OCI-LY7 (cell line): ENCODE data around the gene SMPDL3B. TPM values are rescaled to one million over a fixed set of nuclear protein-coding genes. Genes with fewer than 3 reads are reported as not detected.

Experiments
- BruUV-seq: library from RNA; stranded (reverse); fragments of 400-500 nt; replicated peaks from 2 replicates; lab custom pipeline; 2021; lab: Mats Ljungman, UMichigan
- CTCF ChIA-PET: fragments of 300-600 bp; sonication (Branson Sonifier 250); formaldehyde crosslinking; loops from one replicate; lab custom pipeline; 2022; ENCODE audit warnings: antibody characterized with exemption; ENCODE audit not compliant: unreplicated experiment; lab: Charles Lee
- POLR2A ChIA-PET: fragments of 300-600 bp; sonication (Branson Sonifier 250); formaldehyde crosslinking; loops from one replicate; lab custom pipeline; 2022; ENCODE audit warnings: antibody characterized with exemption; lab: Charles Lee
- DNase-seq: peaks from one replicate; pipeline ENCODE4 v3.0.0-alpha.2; 2015; ENCODE audit warnings: low spot score
- H2AFZ ChIP-seq: fragments of 200-600 bp; sonication (generic), shearing (Covaris generic); 2 replicates; pipeline ENCODE4 v1.6.1; 2014; ENCODE audit warnings: mild to moderate bottlenecking, antibody characterized with exemption, low read length, moderate library complexity
- H3K27ac ChIP-seq: fragments of 200-600 bp; sonication (generic); 2 replicates; pipeline ENCODE4 v1.5.1; 2014; ENCODE audit warnings: mixed run types, low read depth, mild to moderate bottlenecking, moderate library complexity, low read length, inconsistent platforms; ENCODE audit not compliant: poor library complexity, severe bottlenecking
- H3K36me3 ChIP-seq: fragments of 200-600 bp; sonication (generic); 2 replicates; pipeline ENCODE4 v1.6.1; 2014; ENCODE audit warnings: mild to moderate bottlenecking, antibody characterized with exemption, low read length, moderate library complexity, mixed read lengths; ENCODE audit not compliant: insufficient read depth
- H3K4me1 ChIP-seq: fragments of 200-600 bp; sonication (generic); 2 replicates; pipeline ENCODE4 v1.5.1; 2014; ENCODE audit warnings: mild to moderate bottlenecking, low read length; ENCODE audit not compliant: insufficient read depth, poor library complexity, severe bottlenecking
- H3K4me2 ChIP-seq: fragments of 200-600 bp; sonication (generic); 2 replicates; pipeline ENCODE4 v1.6.1; 2014; ENCODE audit warnings: mild to moderate bottlenecking, low read length
- H3K4me3 ChIP-seq: fragments of 200-600 bp; sonication (generic); 2 replicates; pipeline ENCODE4 v1.5.1; 2014; ENCODE audit warnings: mild to moderate bottlenecking, low read depth, low read length; ENCODE audit not compliant: poor library complexity, severe bottlenecking
- H3K79me2 ChIP-seq: fragments of 200-600 bp; sonication (generic); 2 replicates; pipeline ENCODE4 v1.6.1; 2016; ENCODE audit warnings: low read depth, mild to moderate bottlenecking, low read length, moderate library complexity, mixed read lengths; ENCODE audit not compliant: insufficient read depth
- H3K9me2 ChIP-seq: fragments of 200-600 bp; sonication (generic); 2 replicates; pipeline ENCODE4 v1.6.1; 2016; ENCODE audit warnings: mild to moderate bottlenecking, low read length, mixed read lengths; ENCODE audit not compliant: insufficient read depth
- H3K9me3 ChIP-seq: fragments of 200-600 bp; sonication (generic); 2 replicates; pipeline ENCODE4 v1.6.1; 2014; ENCODE audit warnings: mild to moderate bottlenecking, mixed run types, low read length, mixed read lengths
- H4K20me1 ChIP-seq: fragments of 200-600 bp; sonication (generic); 2 replicates; pipeline ENCODE4 v1.6.1; 2014; ENCODE audit warnings: mild to moderate bottlenecking, antibody characterized with exemption, low read length, moderate library complexity, mixed read lengths; ENCODE audit not compliant: insufficient read depth
- EZH2phosphoT487 ChIP-seq: fragments of 200-600 bp; sonication (generic); IDR thresholded peaks from 2 replicates; pipeline ENCODE4 v1.6.1; 2018; ENCODE audit warnings: low read depth, borderline replicate concordance, mild to moderate bottlenecking, mixed run types, antibody characterized with exemption, low read length, moderate library complexity, mixed read lengths
- intact Hi-C: fragments of 100-400 bp; cut with micrococcal nuclease; formaldehyde crosslinking; loops from one replicate; pipeline ENCODE4 v1.10.0; 2022; ENCODE audit not compliant: unreplicated experiment
- total RNA-seq, 2 experiments: library from RNA; depleted of rRNA in 1 of 2; stranded (reverse); fragments of >200 nt in 1 of 2; shearing (Covaris generic) in 1 of 2; gene quantifications; 2 replicates each; pipeline ENCODE4 v1.2.3, GENCODE V29; 2014 to 2022
- TF ChIP-seq, protein P1 (sequence below): fragments of 200-600 bp; sonication (generic); conservative IDR thresholded peaks from 2 replicates; pipeline ENCODE4 v1.5.1; 2014; ENCODE audit warnings: mild to moderate bottlenecking, antibody characterized with exemption, low read length, moderate library complexity, mixed read lengths

SMPDL3B gene
- total RNA-seq, 2 experiments from 2014 or later: 0.19 TPM; not detected in 1

DNA sequence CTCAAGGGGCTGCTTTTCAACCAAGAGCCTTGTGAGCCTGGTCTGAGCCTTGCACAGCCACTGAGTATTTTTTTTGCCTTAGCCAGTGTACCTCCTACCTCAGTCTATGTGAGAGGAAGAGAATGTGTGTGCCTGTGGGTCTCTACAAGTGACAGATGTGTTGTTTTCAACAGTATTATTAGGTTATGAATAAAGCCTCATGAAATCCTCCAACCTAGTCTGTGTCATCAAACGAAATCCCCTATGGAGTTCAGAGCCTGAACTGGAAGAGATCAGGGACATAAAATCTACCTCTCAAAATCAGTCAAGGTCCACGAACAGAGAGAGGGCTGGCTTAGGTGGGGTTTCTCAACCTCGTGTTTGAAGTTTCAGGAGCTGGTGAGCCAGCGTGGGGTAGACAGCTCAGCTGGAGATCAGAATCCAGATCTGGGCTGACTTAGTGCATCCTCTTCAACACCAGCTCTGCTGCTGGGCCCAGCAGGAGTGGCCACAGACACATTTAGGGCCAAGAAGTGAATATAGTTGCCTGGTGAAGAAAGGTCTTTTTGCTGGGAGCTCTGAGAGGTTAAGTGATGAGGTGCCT is 33.2 kb downstream of the SMPDL3B start:
- POLR2A ChIA-PET: no interaction called here
- no peak overlapping the region for H3K27ac ChIP-seq
- no peak overlapping the region for H2AFZ ChIP-seq
- H3K9me3 ChIP-seq: no peaks in the 10 kb centered on the region
- DNase-seq: no peak
- intact Hi-C loops: no loop called here
- no peaks in the 10 kb centered on the region for H4K20me1 ChIP-seq
- TF ChIP-seq EZH2phosphoT487: no peak
- TF ChIP-seq, protein P1, sequence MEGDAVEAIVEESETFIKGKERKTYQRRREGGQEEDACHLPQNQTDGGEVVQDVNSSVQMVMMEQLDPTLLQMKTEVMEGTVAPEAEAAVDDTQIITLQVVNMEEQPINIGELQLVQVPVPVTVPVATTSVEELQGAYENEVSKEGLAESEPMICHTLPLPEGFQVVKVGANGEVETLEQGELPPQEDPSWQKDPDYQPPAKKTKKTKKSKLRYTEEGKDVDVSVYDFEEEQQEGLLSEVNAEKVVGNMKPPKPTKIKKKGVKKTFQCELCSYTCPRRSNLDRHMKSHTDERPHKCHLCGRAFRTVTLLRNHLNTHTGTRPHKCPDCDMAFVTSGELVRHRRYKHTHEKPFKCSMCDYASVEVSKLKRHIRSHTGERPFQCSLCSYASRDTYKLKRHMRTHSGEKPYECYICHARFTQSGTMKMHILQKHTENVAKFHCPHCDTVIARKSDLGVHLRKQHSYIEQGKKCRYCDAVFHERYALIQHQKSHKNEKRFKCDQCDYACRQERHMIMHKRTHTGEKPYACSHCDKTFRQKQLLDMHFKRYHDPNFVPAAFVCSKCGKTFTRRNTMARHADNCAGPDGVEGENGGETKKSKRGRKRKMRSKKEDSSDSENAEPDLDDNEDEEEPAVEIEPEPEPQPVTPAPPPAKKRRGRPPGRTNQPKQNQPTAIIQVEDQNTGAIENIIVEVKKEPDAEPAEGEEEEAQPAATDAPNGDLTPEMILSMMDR: no peak
- BruUV-seq: no TSS peak
- CTCF ChIA-PET: no interaction called here
- no peaks in the 10 kb centered on the region for H3K4me1 ChIP-seq
- H3K79me2 ChIP-seq: no peaks in the 10 kb centered on the region
- no peak overlapping the region for H3K4me2 ChIP-seq
- H3K36me3 ChIP-seq: peaks cover 36% of the 10 kb centered on the region; the same call in 1 of the 2 replicates
- no peaks in the 10 kb centered on the region for H3K9me2 ChIP-seq
- no peak overlapping the region for H3K4me3 ChIP-seq

DNA sequence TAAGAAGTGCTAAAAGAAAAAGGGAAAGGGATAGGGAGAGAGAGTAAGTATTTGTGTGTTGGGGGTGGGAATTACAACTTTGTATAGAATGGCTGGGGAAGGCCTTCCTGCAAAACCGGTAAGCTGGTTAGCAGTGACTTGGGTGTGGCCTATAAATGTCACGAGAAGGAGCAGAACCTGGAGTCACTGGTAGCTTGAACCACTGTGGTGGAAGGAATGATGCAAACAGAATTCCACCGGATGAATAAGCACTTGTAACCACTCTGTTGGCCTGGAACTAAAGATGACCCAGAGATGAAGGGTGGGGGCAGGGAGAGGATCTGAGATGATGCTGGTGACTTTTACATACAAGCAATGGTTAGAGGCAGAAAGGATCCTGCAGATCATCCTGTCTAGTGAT is 33.9 kb downstream of the SMPDL3B start:
- no peak overlapping the region for H3K4me3 ChIP-seq
- no peaks in the 10 kb centered on the region for H3K9me2 ChIP-seq
- H3K27ac ChIP-seq: no peak overlapping the region
- no peak overlapping the region for H3K4me2 ChIP-seq
- ChIA-PET POLR2A (no interaction called here), CTCF (no interaction called here)
- no peak for DNase-seq
- intact Hi-C loops: no loop called here
- no peaks in the 10 kb centered on the region for H4K20me1 ChIP-seq
- TF ChIP-seq, protein P1: no peak
- TF ChIP-seq EZH2phosphoT487: no peak
- H3K79me2 ChIP-seq: no peaks in the 10 kb centered on the region
- no peaks in the 10 kb centered on the region for H3K4me1 ChIP-seq
- H2AFZ ChIP-seq: no peak overlapping the region
- no peaks in the 10 kb centered on the region for H3K9me3 ChIP-seq
- H3K36me3 ChIP-seq: peaks cover 44% of the 10 kb centered on the region
- BruUV-seq: no TSS peak

DNA sequence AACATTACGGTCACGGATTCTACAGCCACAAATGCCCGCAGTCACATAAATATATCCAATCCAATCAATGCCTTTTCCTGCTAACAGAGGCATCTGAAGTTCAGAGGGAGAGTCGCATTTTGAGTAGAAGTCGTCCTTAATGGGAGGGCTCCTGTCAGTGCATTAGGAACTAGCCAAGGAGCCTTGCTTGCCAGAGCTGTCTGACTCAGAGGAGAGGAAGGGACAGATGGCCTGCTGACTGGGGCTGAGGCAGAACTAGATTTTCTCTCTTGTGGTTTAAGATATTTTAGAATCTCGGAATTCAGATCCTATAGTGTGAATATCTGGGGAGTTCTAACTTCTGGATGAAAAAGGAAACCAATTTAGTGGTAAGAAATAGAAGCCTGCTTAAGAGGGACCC is 35.6 kb downstream of the SMPDL3B start:
- no peak for TF ChIP-seq EZH2phosphoT487
- TF ChIP-seq, protein P1: no peak
- no TSS peak for BruUV-seq
- H3K79me2 ChIP-seq: no peaks in the 10 kb centered on the region
- no peaks in the 10 kb centered on the region for H3K4me1 ChIP-seq
- no peaks in the 10 kb centered on the region for H4K20me1 ChIP-seq
- H3K9me3 ChIP-seq: no peaks in the 10 kb centered on the region
- H3K4me3 ChIP-seq: no peak overlapping the region
- H3K36me3 ChIP-seq: peaks cover 58% of the 10 kb centered on the region
- ChIA-PET POLR2A (no interaction called here), CTCF (no interaction called here)
- H3K4me2 ChIP-seq: no peak overlapping the region
- no peaks in the 10 kb centered on the region for H3K9me2 ChIP-seq
- no peak overlapping the region for H3K27ac ChIP-seq
- DNase-seq: no peak
- no peak overlapping the region for H2AFZ ChIP-seq
- intact Hi-C loops: no loop called here
